ENCODE data around the gene RPL31. TPM values are rescaled to one million over a fixed set of nuclear protein-coding genes. Genes with fewer than 3 reads are reported as not detected.

RPL31 gene
- total RNA-seq, 1 donor from 2014 or later, result 2,596 TPM

DNA sequence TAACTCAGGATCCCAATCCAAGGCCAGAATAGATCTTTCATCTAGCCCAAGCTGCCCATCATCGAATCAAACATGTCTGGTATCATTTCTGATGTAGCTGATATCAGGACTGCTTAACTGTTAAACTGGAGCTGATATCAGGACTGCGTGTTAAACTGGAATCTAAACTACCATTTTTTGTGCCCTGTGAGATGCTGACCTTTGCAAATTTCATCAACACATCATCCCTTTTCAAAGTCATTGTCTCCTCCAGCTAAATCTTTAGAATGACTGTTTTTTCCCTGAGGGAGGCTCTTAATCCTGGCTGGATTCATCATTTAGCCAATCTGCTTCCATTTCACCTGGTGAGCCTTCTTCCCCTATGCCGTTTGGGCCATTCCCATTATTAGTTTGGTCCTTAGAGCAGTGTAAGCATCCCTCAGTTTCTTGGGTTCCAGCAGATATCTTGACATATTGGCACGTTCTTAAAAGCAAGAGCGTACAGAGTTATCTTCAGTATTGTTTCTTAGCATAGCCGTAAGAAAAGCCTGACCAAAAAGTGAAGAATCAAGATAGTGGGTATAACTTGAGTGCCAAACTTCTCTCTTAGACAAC lies 12.3 kb downstream of the RPL31 start:
- peaks cover 6% of the 10 kb centered on the region for H3K9me3 Mint-ChIP-seq
- no peak overlapping the region for H3K27ac Mint-ChIP-seq
- no peak overlapping the region for H3K4me2 ChIP-seq
- TF ChIP-seq EZH2phosphoT487 (IDR thresholded peaks at IDR 0.05) (no peak), CTCF (IDR thresholded peaks at IDR 0.05) (no peak), EZH2 (IDR thresholded peaks at IDR 0.05) (no peak)
- no peak for DNase-seq (ENCODE audit: low spot score)
- H3K36me3 Mint-ChIP-seq, result peaks cover 39% of the 10 kb centered on the region
- no peaks in the 10 kb centered on the region for H3K4me1 Mint-ChIP-seq
- no peak overlapping the region for H3K27ac ChIP-seq
- H2AFZ ChIP-seq (replicated peaks), result no peak overlapping the region
- H3K4me3 Mint-ChIP-seq, result no peak overlapping the region
- H3K27me3 ChIP-seq, result no peaks in the 10 kb centered on the region
- no peak overlapping the region for H3K9ac ChIP-seq
- H4K20me1 ChIP-seq (ENCODE audit: low read depth), result peaks cover 20% of the 10 kb centered on the region
- H3K9me3 ChIP-seq (ENCODE audit: low read depth), result no peaks in the 10 kb centered on the region
- H3K4me3 ChIP-seq, result no peak overlapping the region
- peaks cover 7% of the 10 kb centered on the region for H3K79me2 ChIP-seq (ENCODE audit: low read depth)
- no peaks in the 10 kb centered on the region for H3K4me1 ChIP-seq
- peaks cover 11% of the 10 kb centered on the region for H3K36me3 ChIP-seq
- peaks cover 25% of the 10 kb centered on the region for H3F3A ChIP-seq (ENCODE audit: low read depth)
- H3K27me3 Mint-ChIP-seq (ENCODE audit: insufficient read depth, low read depth), result peaks cover 2% of the 10 kb centered on the region

DNA sequence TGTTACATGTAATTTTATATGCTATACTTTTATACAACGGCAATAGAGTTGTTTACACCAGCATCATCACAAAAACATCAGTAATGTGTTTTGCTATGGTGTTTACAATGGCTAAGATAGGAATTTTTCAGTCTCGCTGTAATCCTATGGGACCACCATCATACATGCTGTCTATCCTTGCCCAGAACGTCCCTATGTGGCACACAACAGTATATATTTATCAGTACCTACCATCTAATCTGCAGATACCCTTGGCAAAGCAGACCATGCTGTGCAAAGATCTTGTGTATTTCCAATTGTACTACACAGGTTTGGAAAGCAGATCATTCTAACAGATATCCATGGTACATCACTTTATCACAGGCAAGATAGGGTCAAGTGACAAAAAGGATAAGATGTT lies 15.3 kb downstream of the RPL31 start:
- Mint-ChIP-seq H3K36me3 (peaks cover 49% of the 10 kb centered on the region), H3K4me1 (no peaks in the 10 kb centered on the region)

DNA sequence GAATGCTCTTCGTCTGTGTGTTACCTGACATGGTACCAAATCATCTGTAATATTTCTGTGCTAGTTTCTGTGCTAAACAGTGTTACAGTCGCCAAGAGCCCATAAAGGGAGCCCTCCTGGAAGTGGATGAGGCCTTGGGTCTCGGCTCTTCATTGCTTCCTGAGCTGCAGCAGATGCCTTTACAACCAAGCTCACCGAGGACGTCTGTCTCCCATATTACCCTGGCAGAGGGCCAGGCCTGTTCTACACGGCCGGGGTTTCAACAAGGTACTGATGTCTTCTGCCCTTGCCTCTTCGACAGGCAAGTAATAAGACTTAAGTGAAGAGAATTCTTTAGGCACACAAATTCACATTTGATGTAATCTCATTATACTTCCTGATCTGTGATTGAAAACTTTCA lies 16.8 kb downstream of the RPL31 start:
- no peaks in the 10 kb centered on the region for H3K4me1 Mint-ChIP-seq
- peaks cover 45% of the 10 kb centered on the region for H3K36me3 Mint-ChIP-seq
- no peaks in the 10 kb centered on the region for H3K9me3 ChIP-seq (ENCODE audit: low read depth)
- H3K9ac ChIP-seq, result no peak overlapping the region
- H3K4me2 ChIP-seq, result no peak overlapping the region
- H3K27ac Mint-ChIP-seq, result no peak overlapping the region
- H3K4me3 Mint-ChIP-seq, result no peak overlapping the region
- no peak overlapping the region for H3K27ac ChIP-seq
- H3K27me3 Mint-ChIP-seq (ENCODE audit: insufficient read depth, low read depth), result peaks cover 2% of the 10 kb centered on the region
- peaks cover 3% of the 10 kb centered on the region for H3K36me3 ChIP-seq
- H2AFZ ChIP-seq (replicated peaks), result no peak overlapping the region
- H4K20me1 ChIP-seq (ENCODE audit: low read depth), result no peaks in the 10 kb centered on the region
- H3K79me2 ChIP-seq (ENCODE audit: low read depth), result peaks cover 5% of the 10 kb centered on the region
- DNase-seq (ENCODE audit: low spot score), result no peak
- H3F3A ChIP-seq (ENCODE audit: low read depth), result peaks cover 3% of the 10 kb centered on the region
- H3K4me3 ChIP-seq, result no peak overlapping the region
- H3K4me1 ChIP-seq, result no peaks in the 10 kb centered on the region
- no peak for TF ChIP-seq CTCF (IDR thresholded peaks at IDR 0.05)
- TF ChIP-seq EZH2phosphoT487 (IDR thresholded peaks at IDR 0.05), result no peak
- TF ChIP-seq EZH2 (IDR thresholded peaks at IDR 0.05), result no peak
- no peaks in the 10 kb centered on the region for H3K27me3 ChIP-seq
- peaks cover 6% of the 10 kb centered on the region for H3K9me3 Mint-ChIP-seq

More for the DNA sequence above, 15.3 kb downstream of the RPL31 start:
- peaks cover 3% of the 10 kb centered on the region for H3F3A ChIP-seq (ENCODE audit: low read depth)
- Mint-ChIP-seq H3K4me3 (no peak overlapping the region), H3K9me3 (peaks cover 6% of the 10 kb centered on the region), H3K27ac (no peak overlapping the region), H3K27me3 (ENCODE audit: insufficient read depth, low read depth) (peaks cover 2% of the 10 kb centered on the region)
- H3K4me2 ChIP-seq, result no peak overlapping the region
- no peak overlapping the region for H3K27ac ChIP-seq
- peaks cover 7% of the 10 kb centered on the region for H3K79me2 ChIP-seq (ENCODE audit: low read depth)
- TF ChIP-seq EZH2phosphoT487 (IDR thresholded peaks at IDR 0.05), result no peak
- TF ChIP-seq EZH2 (IDR thresholded peaks at IDR 0.05), result no peak
- TF ChIP-seq CTCF (IDR thresholded peaks at IDR 0.05), result no peak
- no peak overlapping the region for H2AFZ ChIP-seq (replicated peaks)
- no peak overlapping the region for H3K9ac ChIP-seq
- DNase-seq (ENCODE audit: low spot score), result no peak
- H3K36me3 ChIP-seq, result peaks cover 11% of the 10 kb centered on the region
- no peak overlapping the region for H3K4me3 ChIP-seq
- peaks cover 1% of the 10 kb centered on the region for H4K20me1 ChIP-seq (ENCODE audit: low read depth)
- H3K9me3 ChIP-seq (ENCODE audit: low read depth), result no peaks in the 10 kb centered on the region
- no peaks in the 10 kb centered on the region for H3K4me1 ChIP-seq
- no peaks in the 10 kb centered on the region for H3K27me3 ChIP-seq

Measured in neural progenitor cell (in vitro differentiated cells).